ENCODE results near the gene REPIN1.
A peak's percentile ranks its signal among the peaks of the same experiment; 100 is the strongest.

The REPIN1 gene

GRCh38 chr7:150343225-150343624 is 25.4 kb upstream of the REPIN1 start:
- H3K4me3 Mint-ChIP-seq: no peak overlapping the region
- H3K27ac Mint-ChIP-seq: no peak overlapping the region
- peaks cover 3% of the 10 kb centered on the region for H3K4me1 Mint-ChIP-seq (ENCODE audit: low read depth)
- H3K36me3 Mint-ChIP-seq (ENCODE audit: low read depth): peaks cover 10% of the 10 kb centered on the region
- H3K9me3 Mint-ChIP-seq: peaks cover 12% of the 10 kb centered on the region
- H3K27me3 Mint-ChIP-seq (ENCODE audit: low read depth): peaks cover 65% of the 10 kb centered on the region

- peaks cover 70% of the 10 kb centered on the region for H3K27me3 Mint-ChIP-seq (ENCODE audit: low read depth)
- H3K27ac Mint-ChIP-seq: no peak overlapping the region
- peaks cover 3% of the 10 kb centered on the region for H3K4me1 Mint-ChIP-seq (ENCODE audit: low read depth)
- peaks cover 10% of the 10 kb centered on the region for H3K36me3 Mint-ChIP-seq (ENCODE audit: low read depth)
- H3K9me3 Mint-ChIP-seq: peaks cover 12% of the 10 kb centered on the region
- no peak overlapping the region for H3K4me3 Mint-ChIP-seq
Observed at GRCh38 chr7:150344299-150344698, 24.3 kb upstream of the REPIN1 start.

DNA sequence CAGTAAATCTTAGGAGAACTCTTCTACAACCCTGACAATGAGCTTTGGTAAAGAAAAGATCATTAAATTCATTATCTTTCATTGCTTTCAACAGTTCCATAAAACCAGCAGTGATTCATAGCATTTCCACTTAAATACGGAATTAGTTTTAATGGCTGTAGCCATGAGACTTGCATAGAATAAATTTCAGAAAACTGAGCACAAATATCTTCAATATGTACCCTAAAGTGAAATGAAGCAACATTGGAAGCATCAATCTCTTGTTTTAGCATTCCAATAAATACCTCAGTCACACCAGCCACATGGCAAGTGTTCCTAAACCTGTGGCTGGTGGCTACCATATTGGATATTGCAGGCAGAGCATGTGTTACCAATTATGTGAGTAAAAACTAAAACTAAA is 23.6 kb upstream of the REPIN1 start:
- H3K27me3 Mint-ChIP-seq (ENCODE audit: low read depth): peaks cover 63% of the 10 kb centered on the region
- H3K36me3 Mint-ChIP-seq (ENCODE audit: low read depth): peaks cover 7% of the 10 kb centered on the region
- no peak overlapping the region for H3K4me3 Mint-ChIP-seq
- peaks cover 12% of the 10 kb centered on the region for H3K9me3 Mint-ChIP-seq
- no peak overlapping the region for H3K27ac Mint-ChIP-seq
- H3K4me1 Mint-ChIP-seq (ENCODE audit: low read depth): peaks cover 3% of the 10 kb centered on the region

DNA sequence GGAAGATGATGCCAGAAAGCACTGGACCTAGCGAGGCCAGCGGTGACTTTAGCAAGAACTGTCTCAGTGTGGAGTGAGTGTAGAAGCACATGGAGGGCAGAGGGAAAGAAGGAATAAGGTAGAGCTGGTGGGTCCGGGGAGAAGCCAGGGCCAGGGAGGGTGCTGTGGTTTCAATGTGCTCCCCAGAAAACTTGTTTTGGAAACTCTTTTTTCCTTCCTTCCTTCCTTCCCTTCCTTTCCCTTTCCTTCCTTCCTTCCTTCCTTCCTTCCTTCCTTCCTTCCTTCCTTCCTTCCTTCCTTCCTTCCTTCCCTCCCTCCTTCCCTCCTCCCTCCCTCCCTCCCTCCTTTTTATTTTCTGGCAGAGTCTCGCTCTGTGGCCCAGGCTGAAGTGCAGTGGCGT is 21.7 kb upstream of the REPIN1 start:
- Mint-ChIP-seq H3K27ac (no peak overlapping the region), H3K27me3 (ENCODE audit: low read depth) (peaks cover 55% of the 10 kb centered on the region), H3K4me3 (no peak overlapping the region), H3K9me3 (peaks cover 12% of the 10 kb centered on the region), H3K36me3 (ENCODE audit: low read depth) (peaks cover 6% of the 10 kb centered on the region), H3K4me1 (ENCODE audit: low read depth) (peaks cover 3% of the 10 kb centered on the region)

GRCh38 chr7:150351587-150352194 is 16.9 kb upstream of the REPIN1 start:
- no peak overlapping the region for H3K4me3 Mint-ChIP-seq
- H3K27ac Mint-ChIP-seq: no peak overlapping the region
- no peaks in the 10 kb centered on the region for H3K9me3 Mint-ChIP-seq
- peaks cover 7% of the 10 kb centered on the region for H3K4me1 Mint-ChIP-seq (ENCODE audit: low read depth)
- peaks cover 20% of the 10 kb centered on the region for H3K27me3 Mint-ChIP-seq (ENCODE audit: low read depth)
- H3K36me3 Mint-ChIP-seq (ENCODE audit: low read depth): no peaks in the 10 kb centered on the region

GRCh38 chr7:150355666-150356059 is 13.0 kb upstream of the REPIN1 start:
- Mint-ChIP-seq H3K4me1 (ENCODE audit: low read depth) (peaks cover 31% of the 10 kb centered on the region), H3K27me3 (ENCODE audit: low read depth) (peaks cover 3% of the 10 kb centered on the region), H3K9me3 (no peaks in the 10 kb centered on the region), H3K27ac (peak overlapping the region; percentile 50), H3K4me3 (no peak overlapping the region), H3K36me3 (ENCODE audit: low read depth) (no peaks in the 10 kb centered on the region)

- Mint-ChIP-seq H3K27me3 (ENCODE audit: low read depth) (peaks cover 3% of the 10 kb centered on the region), H3K9me3 (no peaks in the 10 kb centered on the region), H3K27ac (peak overlapping the region; percentile 60), H3K4me3 (no peak overlapping the region), H3K4me1 (ENCODE audit: low read depth) (peaks cover 31% of the 10 kb centered on the region), H3K36me3 (ENCODE audit: low read depth) (no peaks in the 10 kb centered on the region)
Observed at GRCh38 chr7:150356265-150356897, 12.2 kb upstream of the REPIN1 start.

GRCh38 chr7:150357270-150357669 is 11.4 kb upstream of the REPIN1 start:
- peak overlapping the region; percentile 63 for H3K4me3 Mint-ChIP-seq
- H3K36me3 Mint-ChIP-seq (ENCODE audit: low read depth): no peaks in the 10 kb centered on the region
- peak overlapping the region; percentile 86 for H3K27ac Mint-ChIP-seq
- H3K9me3 Mint-ChIP-seq: no peaks in the 10 kb centered on the region
- peaks cover 3% of the 10 kb centered on the region for H3K27me3 Mint-ChIP-seq (ENCODE audit: low read depth)
- H3K4me1 Mint-ChIP-seq (ENCODE audit: low read depth): peaks cover 31% of the 10 kb centered on the region

GRCh38 chr7:150357771-150358427 is 10.7 kb upstream of the REPIN1 start:
- H3K4me1 Mint-ChIP-seq (ENCODE audit: low read depth): peaks cover 31% of the 10 kb centered on the region
- H3K36me3 Mint-ChIP-seq (ENCODE audit: low read depth): no peaks in the 10 kb centered on the region
- H3K9me3 Mint-ChIP-seq: no peaks in the 10 kb centered on the region
- H3K27ac Mint-ChIP-seq: peak overlapping the region; percentile 86
- H3K4me3 Mint-ChIP-seq: no peak overlapping the region
- peaks cover 3% of the 10 kb centered on the region for H3K27me3 Mint-ChIP-seq (ENCODE audit: low read depth)

- H3K4me3 Mint-ChIP-seq: no peak overlapping the region
- H3K4me1 Mint-ChIP-seq (ENCODE audit: low read depth): peaks cover 31% of the 10 kb centered on the region
- H3K9me3 Mint-ChIP-seq: no peaks in the 10 kb centered on the region
- H3K27me3 Mint-ChIP-seq (ENCODE audit: low read depth): peaks cover under 1% of the 10 kb centered on the region
- no peaks in the 10 kb centered on the region for H3K36me3 Mint-ChIP-seq (ENCODE audit: low read depth)
- peak overlapping the region; percentile 37 for H3K27ac Mint-ChIP-seq
Observed at GRCh38 chr7:150358433-150358832, 10.2 kb upstream of the REPIN1 start.

- H3K36me3 Mint-ChIP-seq (ENCODE audit: low read depth): no peaks in the 10 kb centered on the region
- peaks cover 35% of the 10 kb centered on the region for H3K4me1 Mint-ChIP-seq (ENCODE audit: low read depth)
- no peaks in the 10 kb centered on the region for H3K27me3 Mint-ChIP-seq (ENCODE audit: low read depth)
- no peaks in the 10 kb centered on the region for H3K9me3 Mint-ChIP-seq
- no peak overlapping the region for H3K27ac Mint-ChIP-seq
- no peak overlapping the region for H3K4me3 Mint-ChIP-seq
Observed at GRCh38 chr7:150358988-150359621, 9.5 kb upstream of the REPIN1 start.

DNA sequence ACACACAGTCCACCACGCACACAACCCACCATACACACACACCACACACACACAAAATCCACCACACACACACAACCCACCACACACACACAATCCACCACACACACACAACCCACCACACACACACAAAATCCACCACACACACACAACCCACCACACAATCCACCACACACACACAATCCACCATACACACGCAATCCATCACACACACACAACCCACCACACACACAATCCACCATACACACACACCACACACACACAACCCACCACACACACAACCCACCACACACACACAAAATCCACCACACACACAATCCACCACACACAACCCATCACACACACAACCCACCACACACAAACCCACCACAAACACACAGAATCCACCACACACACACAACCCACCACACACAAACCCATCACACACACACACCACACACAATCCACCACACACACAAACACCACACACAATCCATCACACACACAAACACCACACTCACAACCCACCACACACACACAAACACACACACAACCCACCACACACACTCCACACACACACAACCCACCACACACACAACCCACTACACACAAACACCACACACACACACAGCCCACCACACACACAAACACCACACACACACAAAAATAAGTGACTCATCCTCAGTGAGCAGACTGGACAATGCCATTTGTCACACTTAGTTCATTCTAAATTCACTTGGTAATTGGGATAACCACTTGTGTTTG is 8.8 kb upstream of the REPIN1 start:
- Mint-ChIP-seq H3K4me1 (ENCODE audit: low read depth) (peaks cover 38% of the 10 kb centered on the region), H3K27me3 (ENCODE audit: low read depth) (no peaks in the 10 kb centered on the region), H3K27ac (peak overlapping the region; percentile 37), H3K36me3 (ENCODE audit: low read depth) (no peaks in the 10 kb centered on the region), H3K9me3 (no peaks in the 10 kb centered on the region), H3K4me3 (peak overlapping the region; percentile 0)

- Mint-ChIP-seq H3K36me3 (ENCODE audit: low read depth) (no peaks in the 10 kb centered on the region), H3K4me1 (ENCODE audit: low read depth) (peaks cover 38% of the 10 kb centered on the region), H3K4me3 (no peak overlapping the region), H3K27ac (peak overlapping the region; percentile 37), H3K27me3 (ENCODE audit: low read depth) (no peaks in the 10 kb centered on the region), H3K9me3 (no peaks in the 10 kb centered on the region)
Observed at GRCh38 chr7:150360363-150361058, 8.1 kb upstream of the REPIN1 start.

GRCh38 chr7:150361402-150361801 is 7.2 kb upstream of the REPIN1 start:
- Mint-ChIP-seq H3K27me3 (ENCODE audit: low read depth) (no peaks in the 10 kb centered on the region), H3K4me3 (no peak overlapping the region), H3K4me1 (ENCODE audit: low read depth) (peaks cover 39% of the 10 kb centered on the region), H3K27ac (no peak overlapping the region), H3K9me3 (no peaks in the 10 kb centered on the region), H3K36me3 (ENCODE audit: low read depth) (no peaks in the 10 kb centered on the region)
